GM19463 (cell line): ENCODE measurements around the gene DOK6.
"Not testable (repeated sequence)": the region's sequence is repeated elsewhere in the genome, so short reads cannot be mapped to it uniquely, and the experiment has no call there.

ENCODE experiments used
- ATAC-seq: cut with Tn5 transposase; IDR thresholded peaks from one replicate; pipeline ENCODE4 v1.9.1; 2021; ENCODE audit warnings: mild to moderate bottlenecking, moderate library complexity; ENCODE audit not compliant: unreplicated experiment

Gene DOK6

GRCh38 chr18:69845593-69846506 lies 445.2 kb downstream of the DOK6 start:
- ATAC-seq, result no peak

DNA sequence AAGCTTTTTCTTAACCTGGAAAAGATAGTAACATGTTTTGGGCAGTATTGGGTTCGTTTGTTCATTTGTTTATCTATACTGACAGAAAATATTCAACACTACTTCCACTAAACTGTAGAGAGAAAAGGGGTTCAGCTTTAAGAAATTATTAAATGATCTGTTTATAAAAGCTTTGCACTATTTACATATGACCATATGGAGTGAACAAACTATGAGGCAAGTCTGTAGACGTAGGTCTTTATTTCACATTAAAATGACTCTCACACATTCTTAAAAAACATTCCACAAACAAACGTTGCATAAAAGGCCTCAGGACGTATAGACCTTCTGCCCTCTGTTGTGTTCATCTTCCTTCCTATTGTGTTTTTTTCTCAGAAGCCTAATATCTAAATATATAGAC lies 452.4 kb downstream of the DOK6 start:
- ATAC-seq, result no peak

- ATAC-seq, result no peak
Measured at GRCh38 chr18:69854455-69854854, 453.8 kb downstream of the DOK6 start.

- ATAC-seq, result no peak
Measured at GRCh38 chr18:69858897-69859296, 458.2 kb downstream of the DOK6 start.

GRCh38 chr18:69864802-69865201 lies 464.1 kb downstream of the DOK6 start:
- ATAC-seq, result peak; percentile 83

- no peak for ATAC-seq
Measured at GRCh38 chr18:69865776-69866175, 465.1 kb downstream of the DOK6 start.

DNA sequence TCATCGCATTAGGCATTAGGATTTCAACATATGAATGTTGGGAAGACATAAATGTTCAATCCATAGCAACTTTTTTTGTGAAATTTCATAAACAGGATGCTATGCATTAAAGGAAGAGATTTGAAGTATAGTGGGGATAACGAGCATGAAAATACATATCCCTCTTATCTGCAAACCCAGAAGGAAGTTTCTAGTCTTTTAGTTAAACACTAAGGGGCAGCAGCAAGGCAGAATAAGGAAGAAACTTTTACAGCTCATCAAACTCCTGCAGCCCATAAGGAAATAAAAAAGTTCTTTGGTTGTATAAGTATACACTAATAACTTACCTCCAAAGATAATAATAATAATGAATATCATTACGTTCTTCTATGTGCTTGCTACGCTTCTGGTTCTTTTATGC lies 465.5 kb downstream of the DOK6 start:
- no peak for ATAC-seq

- ATAC-seq, result no peak
Measured at GRCh38 chr18:69870736-69871135, 470.0 kb downstream of the DOK6 start.

- ATAC-seq, result no peak
Measured at GRCh38 chr18:69871363-69871762, 470.7 kb downstream of the DOK6 start.

DNA sequence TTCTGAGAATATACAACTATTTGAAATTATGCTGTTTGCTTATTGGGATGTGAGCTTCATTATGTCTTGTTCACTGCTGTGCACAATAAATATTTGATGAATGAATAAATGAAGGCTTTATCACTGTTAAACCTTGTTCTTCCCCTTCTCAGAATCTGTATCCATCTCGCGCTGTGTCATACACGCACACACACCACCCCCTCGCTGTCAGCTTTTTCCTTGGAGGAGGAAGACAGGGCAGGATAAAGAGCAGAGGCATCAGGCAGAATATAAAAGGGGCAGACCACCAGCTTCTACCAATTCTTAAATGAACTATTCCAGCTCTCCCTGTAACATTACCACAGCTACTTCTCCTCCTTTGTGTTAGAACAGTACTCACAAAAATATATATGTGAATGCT lies 472.0 kb downstream of the DOK6 start:
- no peak for ATAC-seq

- ATAC-seq, result no peak
Measured at GRCh38 chr18:69874058-69874457, 473.4 kb downstream of the DOK6 start.

GRCh38 chr18:69876490-69876889 lies 475.8 kb downstream of the DOK6 start:
- ATAC-seq, result no peak

DNA sequence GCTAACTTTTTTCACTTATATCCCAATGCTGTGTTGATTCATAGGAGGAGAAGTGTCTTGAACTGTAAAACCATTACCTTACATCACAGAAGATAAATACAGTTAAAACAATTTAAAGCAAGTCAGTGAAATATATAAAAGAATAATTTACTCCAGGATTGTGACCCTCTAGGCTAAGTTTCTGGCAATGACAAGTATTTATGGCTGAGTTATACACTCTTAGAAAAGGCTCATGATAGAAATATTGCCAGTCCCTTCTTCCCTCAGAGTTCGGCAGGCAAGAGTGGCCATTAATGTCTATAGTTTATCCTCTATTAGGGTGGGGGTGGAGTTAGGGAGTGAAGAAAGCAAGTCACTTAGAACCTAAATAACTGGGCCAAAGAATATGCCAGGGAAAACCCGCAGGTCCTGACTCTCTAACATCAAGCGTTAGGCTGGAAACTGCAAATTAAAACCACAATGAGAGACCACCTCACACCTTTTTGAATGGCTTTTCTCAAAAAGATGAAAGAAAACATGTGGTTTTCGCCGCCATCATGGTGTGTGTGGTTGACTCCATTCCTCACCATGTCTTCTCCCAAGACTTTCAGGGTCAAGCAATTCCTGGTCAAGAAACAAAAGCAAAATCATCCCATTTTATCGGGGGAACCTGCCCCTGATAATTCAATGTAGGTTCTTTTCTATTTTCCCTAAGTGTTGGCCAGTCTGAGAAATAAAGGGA lies 477.7 kb downstream of the DOK6 start:
- ATAC-seq, result no peak

- ATAC-seq, result not testable (repeated sequence)
Measured at GRCh38 chr18:69879051-69879450, 478.4 kb downstream of the DOK6 start.

GRCh38 chr18:69880083-69880482 lies 479.4 kb downstream of the DOK6 start:
- ATAC-seq, result no peak

GRCh38 chr18:69882965-69883668 lies 482.4 kb downstream of the DOK6 start:
- ATAC-seq, result peak; percentile 19

- ATAC-seq, result no peak
Measured at GRCh38 chr18:69883781-69884180, 483.1 kb downstream of the DOK6 start.

DNA sequence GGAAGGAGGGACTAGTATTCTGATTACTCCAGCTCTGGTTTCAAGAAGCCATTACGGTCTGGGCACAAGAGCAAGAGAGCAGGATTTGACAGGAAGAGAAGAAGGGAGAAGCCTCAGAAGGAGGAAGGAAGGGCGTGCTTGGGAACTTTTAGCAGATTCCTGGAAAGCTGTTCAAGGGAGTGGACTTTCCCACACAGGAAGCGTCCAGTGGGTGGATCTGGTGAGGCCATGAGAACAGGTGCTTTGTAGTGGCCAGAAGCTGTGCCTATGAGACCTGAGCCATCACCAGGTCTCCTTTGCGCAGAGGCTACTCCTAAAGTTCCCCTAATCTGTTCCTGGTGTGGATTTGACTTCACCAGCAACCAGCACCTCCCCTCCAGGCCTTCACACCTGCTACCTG lies 484.7 kb downstream of the DOK6 start:
- no peak for ATAC-seq

GRCh38 chr18:69885841-69886531 lies 485.3 kb downstream of the DOK6 start:
- peak; percentile 84 for ATAC-seq

GRCh38 chr18:69887256-69887655 lies 486.6 kb downstream of the DOK6 start:
- ATAC-seq, result no peak

DNA sequence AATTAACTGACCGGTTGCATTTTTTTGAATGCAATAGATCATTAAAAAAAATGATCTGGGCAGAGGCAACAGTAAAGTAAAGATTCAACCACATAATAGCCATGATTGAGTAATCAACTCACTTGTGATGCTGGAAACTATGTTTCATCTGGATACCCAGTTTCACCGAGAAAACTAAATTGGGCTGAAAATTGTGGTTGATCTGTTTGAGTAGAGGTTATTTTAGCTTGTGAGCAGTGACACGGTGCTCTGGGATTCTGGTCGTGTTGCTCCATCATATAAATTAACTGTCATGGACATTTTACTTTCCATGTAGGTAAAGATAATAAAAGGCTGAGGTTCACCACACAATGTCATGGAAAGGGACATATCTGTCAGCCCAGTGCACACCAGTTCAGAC lies 488.3 kb downstream of the DOK6 start:
- no peak for ATAC-seq
